Retina (tissue), 1 donor: Measurements from ENCODE around the gene CEBPA.

ENCODE experiments used
- DNase-seq: peaks from one replicate; pipeline ENCODE4 v3.0.0-alpha.2; 2016

CEBPA gene

GRCh38 chr19:33286899-33287298 is 15.4 kb downstream of the CEBPA start:
- DNase-seq: no peak

- no peak for DNase-seq
These were observed 16.9 kb downstream of the CEBPA start for GRCh38 chr19:33285441-33285927.

- no peak for DNase-seq
These were observed 17.6 kb downstream of the CEBPA start for GRCh38 chr19:33284756-33285155.

GRCh38 chr19:33284146-33284643 is 18.1 kb downstream of the CEBPA start:
- no peak for DNase-seq

GRCh38 chr19:33283589-33283988 is 18.7 kb downstream of the CEBPA start:
- no peak for DNase-seq

- no peak for DNase-seq
These were observed 20.2 kb downstream of the CEBPA start for GRCh38 chr19:33282036-33282671.

- no peak for DNase-seq
These were observed 20.9 kb downstream of the CEBPA start for GRCh38 chr19:33281296-33281926.

- DNase-seq: no peak
These were observed 21.9 kb downstream of the CEBPA start for GRCh38 chr19:33280351-33280921.

- no peak for DNase-seq
These were observed 22.6 kb downstream of the CEBPA start for GRCh38 chr19:33279430-33280350.

GRCh38 chr19:33278403-33279269 is 23.7 kb downstream of the CEBPA start:
- DNase-seq: no peak

GRCh38 chr19:33278023-33278402 is 24.3 kb downstream of the CEBPA start:
- no peak for DNase-seq

- no peak for DNase-seq
These were observed 24.9 kb downstream of the CEBPA start for GRCh38 chr19:33277434-33277833.

GRCh38 chr19:33275933-33276619 is 26.3 kb downstream of the CEBPA start:
- DNase-seq: no peak

- no peak for DNase-seq
These were observed 26.8 kb downstream of the CEBPA start for GRCh38 chr19:33275559-33275932.

GRCh38 chr19:33274663-33275558 is 27.4 kb downstream of the CEBPA start:
- no peak for DNase-seq

GRCh38 chr19:33273881-33274662 is 28.3 kb downstream of the CEBPA start:
- peak; percentile 50 for DNase-seq

- DNase-seq: no peak
These were observed 29.1 kb downstream of the CEBPA start for GRCh38 chr19:33273065-33273736.

GRCh38 chr19:33271246-33272021 is 30.9 kb downstream of the CEBPA start:
- DNase-seq: no peak
